Measurements from ENCODE around the gene PIM3. TPM values are rescaled to one million over a fixed set of nuclear protein-coding genes. Genes with fewer than 3 reads are reported as not detected.

PIM3 gene
- polyA plus RNA-seq (ENCODE audit: insufficient read length in 4 of 4) = 10 to 100 TPM; 14.5 to 26.4 (median 22.3) TPM

DNA sequence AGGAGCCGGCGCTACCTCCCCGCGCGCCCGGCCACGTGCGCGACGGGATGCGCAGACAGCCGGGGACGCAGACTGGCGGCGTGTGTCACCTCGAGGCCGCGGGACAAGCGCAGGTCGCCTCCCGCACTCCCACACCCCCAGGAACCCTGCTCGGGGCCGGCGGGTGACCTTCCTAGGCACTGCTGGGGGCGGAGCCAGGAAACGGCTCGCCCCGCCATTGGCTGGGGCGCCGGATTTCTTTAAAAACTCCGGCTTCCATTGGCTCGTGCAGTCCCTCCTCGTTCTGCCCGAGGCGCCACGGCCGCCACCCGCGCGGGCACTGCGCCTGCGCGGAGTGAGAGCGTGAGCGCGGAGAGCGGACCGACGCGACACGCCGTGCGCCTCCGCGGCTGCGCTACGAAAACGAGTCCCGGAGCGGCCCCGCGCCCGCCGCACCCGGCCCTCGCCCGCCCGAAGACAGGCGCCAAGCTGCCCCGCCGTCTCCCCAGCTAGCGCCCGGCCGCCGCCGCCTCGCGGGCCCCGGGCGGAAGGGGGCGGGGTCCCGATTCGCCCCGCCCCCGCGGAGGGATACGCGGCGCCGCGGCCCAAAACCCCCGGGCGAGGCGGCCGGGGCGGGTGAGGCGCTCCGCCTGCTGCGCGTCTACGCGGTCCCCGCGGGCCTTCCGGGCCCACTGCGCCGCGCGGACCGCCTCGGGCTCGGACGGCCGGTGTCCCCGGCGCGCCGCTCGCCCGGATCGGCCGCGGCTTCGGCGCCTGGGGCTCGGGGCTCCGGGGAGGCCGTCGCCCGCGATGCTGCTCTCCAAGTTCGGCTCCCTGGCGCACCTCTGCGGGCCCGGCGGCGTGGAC lies at the start of gene PIM3:
Gene PIM3 (plus strand): TSS at position 614 of the 846 bp plus-strand sequence. CDS start 176 bp downstream, at position 790.
- peak; percentile 77 to 93 (median 90) for DNase-seq (ENCODE audit: low read depth in 4 of 4, low spot score in 2 of 4)

DNA sequence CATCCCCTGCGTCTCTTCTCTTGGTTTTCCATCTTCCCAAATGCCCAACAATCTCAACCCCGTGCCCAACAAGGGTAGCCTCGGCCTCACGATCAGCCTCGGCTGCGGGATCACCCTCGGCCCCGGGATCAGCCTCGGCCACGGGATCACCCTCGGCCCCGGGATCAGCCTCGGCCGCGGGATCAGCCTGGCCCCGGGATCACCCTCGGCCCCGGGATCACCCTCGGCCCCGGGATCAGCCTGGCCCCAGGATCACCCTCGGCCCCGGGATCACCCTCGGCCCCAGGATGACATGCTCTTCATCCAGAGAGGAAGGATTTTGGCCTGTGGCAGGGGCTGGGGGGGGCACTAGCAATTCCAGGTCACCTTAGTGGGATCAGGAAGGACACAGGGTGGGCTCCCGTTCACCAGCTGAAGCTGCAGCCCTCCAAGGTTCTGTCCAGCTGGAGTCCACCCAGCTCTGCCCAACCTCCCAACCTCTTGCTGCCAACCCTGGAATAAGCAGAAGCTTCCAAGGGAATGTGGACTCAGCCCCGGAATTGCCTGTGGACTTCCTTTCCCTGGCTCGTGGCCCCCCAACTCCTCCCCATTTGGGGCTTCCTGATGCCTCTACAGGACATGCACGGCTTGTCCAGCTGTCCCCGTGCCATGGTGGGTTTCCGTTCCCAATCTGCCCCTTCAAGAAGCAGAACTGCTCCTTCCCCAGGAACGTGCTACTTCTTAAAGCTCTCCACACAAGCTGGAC lies 48.5 kb upstream of the PIM3 start:
- DNase-seq (ENCODE audit: low read depth in 4 of 4, low spot score in 2 of 4) = no peak

DNA sequence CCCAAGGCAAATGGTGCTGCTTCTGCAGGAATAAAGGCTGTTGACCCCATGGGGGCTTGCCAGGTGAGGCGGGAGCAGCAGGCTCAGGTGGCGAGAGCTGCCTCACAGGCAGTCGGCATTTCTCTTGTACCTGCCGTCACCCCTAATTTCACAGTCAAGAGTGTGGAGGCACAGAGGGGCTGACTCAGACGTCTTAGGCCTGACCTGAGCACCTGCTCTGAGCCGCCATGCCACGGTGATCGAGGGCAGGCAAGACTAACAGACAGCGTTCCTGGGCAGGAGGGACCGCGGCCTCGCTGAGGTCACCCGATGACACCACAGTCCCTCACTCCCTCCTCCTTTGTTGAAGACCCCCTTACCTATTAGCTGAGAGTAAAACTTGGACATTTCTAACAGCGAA lies 47.5 kb upstream of the PIM3 start:
- no peak for DNase-seq (ENCODE audit: low read depth in 4 of 4, low spot score in 2 of 4)

DNA sequence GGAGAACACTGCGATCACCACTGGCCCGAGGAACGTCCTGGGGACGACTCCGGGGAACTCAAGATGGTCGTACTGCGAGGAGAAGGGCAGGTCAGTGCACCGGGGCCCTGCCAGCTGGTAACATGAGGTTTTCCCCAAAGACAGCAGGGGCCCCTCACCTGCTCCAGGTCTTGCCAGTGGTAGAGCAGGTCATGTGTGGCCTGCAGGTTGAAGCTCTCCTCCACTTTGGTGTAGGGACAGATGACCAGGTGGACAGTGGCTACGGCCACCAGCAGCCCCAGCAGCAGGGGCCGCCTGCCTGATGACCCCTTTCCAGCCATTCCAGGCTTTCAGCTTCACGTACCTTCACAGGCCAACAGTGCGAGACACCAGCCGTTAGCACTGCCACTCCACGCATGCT lies 47.1 kb upstream of the PIM3 start:
- DNase-seq (ENCODE audit: low read depth in 4 of 4, low spot score in 2 of 4) = no peak

DNA sequence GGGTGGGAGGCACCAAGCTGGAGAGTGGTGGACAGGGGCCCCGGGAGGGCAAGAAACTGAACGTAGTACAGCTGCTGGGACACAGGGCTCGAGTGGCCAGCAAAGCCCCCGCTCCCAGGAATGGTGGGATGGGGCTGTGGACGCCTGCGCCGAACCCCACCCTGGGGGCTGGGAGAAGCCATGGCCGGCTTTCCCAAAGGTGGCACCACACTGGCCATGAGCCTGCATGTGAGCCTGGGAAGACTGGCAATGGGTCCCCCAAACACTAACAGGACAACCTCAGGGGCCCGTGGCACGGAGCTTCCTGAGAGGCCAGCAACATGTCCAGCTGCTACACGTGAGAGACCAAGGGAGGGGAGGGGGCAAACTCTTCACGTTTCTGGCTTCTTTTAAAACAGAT lies 46.3 kb upstream of the PIM3 start:
- no peak for DNase-seq (ENCODE audit: low read depth in 4 of 4, low spot score in 2 of 4)

DNA sequence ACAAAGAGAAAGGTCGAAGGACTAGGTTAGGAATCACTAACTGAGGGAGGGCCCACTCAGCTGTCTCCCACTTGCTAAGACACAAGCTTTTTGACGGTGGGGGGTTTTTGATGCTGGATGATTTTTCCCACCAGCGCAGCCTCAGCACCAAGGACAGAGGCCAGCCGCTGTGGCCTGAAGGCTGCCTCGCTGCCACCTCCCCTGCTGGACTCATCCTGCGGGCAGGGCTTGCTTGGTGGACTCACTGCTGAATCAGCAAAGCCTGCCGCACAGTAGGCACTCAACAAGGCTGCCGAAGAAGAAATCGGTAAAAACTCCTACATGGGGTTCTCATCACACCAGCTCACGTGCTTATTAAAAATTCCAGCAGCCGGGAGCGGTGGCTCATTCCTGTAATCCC lies 45.0 kb upstream of the PIM3 start:
- no peak for DNase-seq (ENCODE audit: low read depth in 4 of 4, low spot score in 2 of 4)

DNA sequence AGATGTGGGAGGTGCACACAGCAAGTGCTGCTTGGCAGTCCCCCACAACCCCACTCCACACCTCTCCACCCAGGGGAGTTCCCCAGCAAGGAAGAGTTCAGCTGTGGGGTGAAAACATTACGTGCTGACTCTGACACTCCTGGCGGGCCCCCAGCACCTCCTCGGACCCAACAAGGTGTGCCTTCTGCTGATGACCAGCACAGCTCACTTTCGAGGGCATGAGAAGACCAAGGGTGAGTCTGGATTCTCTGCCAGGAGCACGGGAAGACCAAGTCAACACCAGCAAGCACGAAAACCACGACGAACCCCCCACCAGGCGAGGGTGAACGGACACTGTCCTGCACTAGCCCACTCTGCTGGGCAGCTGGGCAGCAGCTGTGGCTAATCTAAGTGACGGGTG lies 43.7 kb upstream of the PIM3 start:
- no peak for DNase-seq (ENCODE audit: low read depth in 4 of 4, low spot score in 2 of 4)

DNA sequence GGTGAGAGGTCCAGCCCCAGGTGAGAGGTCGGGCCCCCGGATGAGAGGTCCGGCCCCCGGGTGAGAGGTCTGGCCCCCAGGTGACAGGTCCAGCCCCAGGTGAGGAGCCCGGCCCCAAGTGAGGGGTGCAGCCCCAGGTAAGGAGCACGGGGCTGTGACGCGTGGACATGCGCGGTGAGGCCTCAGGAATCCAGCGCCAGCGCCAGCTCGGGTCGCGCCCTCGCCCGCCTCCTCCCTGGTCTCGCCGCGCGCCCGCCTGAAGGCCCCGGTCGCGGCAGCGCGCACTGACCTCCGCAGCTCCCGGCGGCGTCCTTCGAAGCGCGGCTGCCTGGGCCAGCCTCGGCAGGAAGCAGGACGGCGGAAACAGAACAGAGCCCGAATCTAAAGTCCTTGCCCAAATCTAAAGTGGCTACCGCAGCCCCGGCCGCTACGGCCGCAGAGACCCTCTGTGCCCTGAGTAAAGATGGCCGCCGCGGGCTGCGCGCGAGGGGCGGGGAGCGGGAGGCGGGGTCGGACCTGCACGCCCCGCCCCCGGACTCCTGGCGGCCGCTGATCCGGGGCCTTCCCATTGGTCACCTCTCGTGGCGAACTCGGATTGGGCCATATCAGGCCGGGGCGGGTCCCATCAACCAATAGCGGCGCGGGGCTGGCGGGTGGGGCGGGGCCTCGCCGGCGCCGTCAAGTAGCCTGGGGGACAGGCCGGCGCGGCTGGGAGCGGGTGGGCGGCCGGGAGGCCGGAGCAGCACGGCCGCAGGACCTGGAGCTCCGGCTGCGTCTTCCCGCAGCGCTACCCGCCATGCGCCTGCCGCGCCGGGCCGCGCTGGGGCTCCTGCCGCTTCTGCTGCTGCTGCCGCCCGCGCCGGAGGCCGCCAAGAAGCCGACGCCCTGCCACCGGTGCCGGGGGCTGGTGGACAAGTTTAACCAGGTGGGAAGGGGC lies 42.3 kb upstream of the PIM3 start, which contains the start of the genes ALG12 and CRELD2:
Gene ALG12 (minus strand): TSS at position 465 of the 937 bp plus-strand sequence. CDS start 4,673 bp downstream, outside the sequence.
Gene CRELD2 (plus strand): TSS at position 661 of the 937 bp plus-strand sequence. CDS start 136 bp downstream, at position 797.
- DNase-seq (ENCODE audit: low read depth in 4 of 4, low spot score in 2 of 4) = peak; percentile 83 to 93 (median 91)

DNA sequence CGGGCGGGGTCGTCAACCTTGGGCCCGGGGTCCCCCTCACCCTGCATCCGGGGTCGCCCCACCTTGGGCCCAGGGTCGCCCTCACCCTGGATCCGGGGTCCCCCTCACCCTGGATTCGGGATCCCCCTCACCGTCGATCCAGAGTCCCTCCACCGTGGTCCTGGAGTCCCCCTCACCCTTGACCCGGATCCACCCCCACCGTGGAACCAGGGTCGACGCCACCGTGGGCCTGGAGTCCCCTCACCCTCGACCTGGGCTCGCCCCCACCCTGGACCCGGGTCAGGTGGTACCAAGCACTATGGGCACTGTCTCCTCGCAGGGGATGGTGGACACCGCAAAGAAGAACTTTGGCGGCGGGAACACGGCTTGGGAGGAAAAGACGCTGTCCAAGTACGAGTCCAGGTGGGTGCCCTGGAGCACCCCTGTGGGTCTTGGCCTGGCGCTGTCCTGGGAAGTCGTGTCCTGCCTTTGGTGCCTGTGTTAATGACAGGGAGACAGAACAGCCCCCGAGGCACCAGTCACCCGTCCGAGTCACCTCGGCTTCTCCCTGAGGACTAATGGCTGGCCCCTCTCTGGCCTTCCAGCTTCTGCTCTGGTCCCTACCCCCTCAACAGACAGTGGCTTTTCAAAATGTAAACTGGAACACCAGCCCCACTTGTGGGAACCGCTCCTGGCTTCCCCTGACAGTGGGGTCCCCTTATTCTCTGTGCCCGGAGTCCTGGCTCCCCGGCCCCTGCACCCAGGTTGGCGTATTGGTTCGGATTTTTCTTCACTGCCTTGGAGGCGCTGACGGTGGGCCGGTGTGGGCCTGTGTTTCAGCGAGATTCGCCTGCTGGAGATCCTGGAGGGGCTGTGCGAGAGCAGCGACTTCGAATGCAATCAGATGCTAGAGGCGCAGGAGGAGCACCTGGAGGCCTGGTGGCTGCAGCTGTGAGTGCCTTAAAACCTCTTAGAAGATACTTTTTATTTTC lies 41.4 kb upstream of the PIM3 start:
- DNase-seq (ENCODE audit: low read depth in 4 of 4, low spot score in 2 of 4) = no peak

DNA sequence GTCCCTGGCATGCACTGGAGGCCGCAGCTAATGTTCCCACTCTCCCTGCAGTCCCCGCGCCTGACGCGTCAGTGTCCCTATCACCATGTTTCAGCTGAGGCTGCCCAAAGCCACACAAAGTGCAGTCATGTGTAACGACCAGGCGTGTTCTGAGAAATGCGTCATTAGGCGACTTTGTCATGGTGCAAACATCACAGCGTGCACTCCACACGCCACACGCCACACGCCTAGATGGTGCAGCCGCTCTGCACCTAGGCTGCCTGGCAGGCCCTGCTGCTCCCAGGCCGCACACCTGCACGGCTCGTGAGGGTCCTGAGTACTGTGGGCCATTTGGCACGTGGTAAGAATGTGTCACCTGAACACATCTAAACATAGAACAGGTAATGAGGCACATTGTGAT lies 39.7 kb upstream of the PIM3 start:
- DNase-seq (ENCODE audit: low read depth in 4 of 4, low spot score in 2 of 4) = no peak

DNA sequence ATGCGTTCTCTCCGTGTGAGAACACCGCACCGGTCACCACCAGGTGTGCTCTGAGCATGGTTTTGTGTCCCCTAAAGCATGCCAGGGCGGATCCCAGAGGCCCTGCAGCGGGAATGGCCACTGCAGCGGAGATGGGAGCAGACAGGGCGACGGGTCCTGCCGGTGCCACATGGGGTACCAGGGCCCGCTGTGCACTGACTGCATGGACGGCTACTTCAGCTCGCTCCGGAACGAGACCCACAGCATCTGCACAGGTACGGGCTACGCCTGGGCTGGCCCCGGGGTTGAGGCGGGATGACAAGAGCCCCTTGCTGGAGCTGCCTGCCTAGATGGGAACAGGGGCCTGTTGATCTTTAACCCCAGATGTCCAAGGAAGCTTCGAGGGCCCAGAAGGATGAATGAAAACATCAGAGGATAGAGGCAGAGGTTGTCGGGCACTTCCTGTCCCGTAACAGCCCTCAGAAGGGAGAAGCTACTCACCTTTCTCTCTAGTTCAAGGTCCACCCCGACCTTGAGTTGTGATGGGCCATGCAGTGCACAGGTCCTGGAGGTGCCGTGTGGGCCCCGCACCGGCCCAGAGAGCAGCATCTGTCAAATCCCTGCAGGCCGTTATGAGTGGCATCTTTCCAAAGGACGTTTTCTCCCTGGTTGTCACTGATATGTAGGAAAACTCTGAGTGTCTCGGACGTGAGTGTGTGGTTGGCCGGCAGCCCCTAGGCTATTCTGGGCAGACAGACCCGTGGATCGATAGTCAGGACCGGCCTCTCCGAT lies 38.9 kb upstream of the PIM3 start:
- no peak for DNase-seq (ENCODE audit: low read depth in 4 of 4, low spot score in 2 of 4)

DNA sequence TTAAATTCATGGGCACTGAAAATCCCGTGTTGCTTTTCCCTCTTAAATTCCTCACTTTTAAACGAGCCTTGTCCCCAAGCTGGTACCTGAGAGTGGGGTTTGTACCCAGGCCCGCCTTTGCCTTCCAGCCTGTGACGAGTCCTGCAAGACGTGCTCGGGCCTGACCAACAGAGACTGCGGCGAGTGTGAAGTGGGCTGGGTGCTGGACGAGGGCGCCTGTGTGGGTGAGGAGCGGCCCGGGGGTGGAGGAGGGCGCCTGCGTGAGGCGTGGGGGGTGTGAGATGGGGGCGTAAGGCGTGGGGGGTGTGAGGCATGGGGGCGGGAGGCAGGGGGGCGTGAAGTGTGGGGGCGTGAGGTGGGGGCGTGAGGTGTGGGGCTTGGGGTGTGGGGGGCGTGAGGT lies 38.1 kb upstream of the PIM3 start:
- DNase-seq (ENCODE audit: low read depth in 4 of 4, low spot score in 2 of 4) = no peak

DNA sequence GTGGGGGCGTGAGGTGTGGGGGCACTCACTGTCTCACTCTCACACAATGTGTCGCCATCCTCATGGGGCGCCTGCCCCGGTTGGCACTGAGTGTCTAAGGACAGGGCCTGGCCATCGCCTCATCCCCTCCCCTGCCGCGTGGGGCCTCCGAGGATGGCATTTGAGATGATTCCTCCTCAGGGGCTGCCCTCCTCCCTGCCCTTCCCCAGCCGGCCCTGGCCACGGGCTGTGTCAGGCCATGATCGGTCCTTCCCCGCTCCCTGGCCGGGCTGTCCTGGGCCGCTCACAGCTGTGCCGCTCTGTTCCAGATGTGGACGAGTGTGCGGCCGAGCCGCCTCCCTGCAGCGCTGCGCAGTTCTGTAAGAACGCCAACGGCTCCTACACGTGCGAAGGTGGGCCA lies 37.6 kb upstream of the PIM3 start:
- no peak for DNase-seq (ENCODE audit: low read depth in 4 of 4, low spot score in 2 of 4)

DNA sequence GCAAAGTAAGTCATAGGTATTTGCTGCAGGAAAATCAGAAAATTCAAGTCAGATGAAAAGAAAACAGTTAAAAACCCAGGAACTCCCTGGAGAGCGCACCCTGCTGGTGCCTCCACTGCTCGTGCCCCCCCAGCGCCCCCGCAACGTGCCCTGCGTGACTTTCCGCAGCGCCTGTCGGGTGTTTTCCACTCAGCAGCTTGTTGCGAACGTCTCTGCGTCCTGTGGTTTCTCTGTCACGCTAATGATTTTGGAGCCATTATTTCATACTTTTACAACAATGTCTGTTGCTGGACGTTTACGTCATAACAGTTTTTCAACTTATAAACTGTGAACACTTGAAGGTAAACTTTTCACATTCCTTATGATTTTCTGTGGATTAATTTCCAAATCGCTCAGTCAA lies 37.1 kb upstream of the PIM3 start:
- no peak for DNase-seq (ENCODE audit: low read depth in 4 of 4, low spot score in 2 of 4)

DNA sequence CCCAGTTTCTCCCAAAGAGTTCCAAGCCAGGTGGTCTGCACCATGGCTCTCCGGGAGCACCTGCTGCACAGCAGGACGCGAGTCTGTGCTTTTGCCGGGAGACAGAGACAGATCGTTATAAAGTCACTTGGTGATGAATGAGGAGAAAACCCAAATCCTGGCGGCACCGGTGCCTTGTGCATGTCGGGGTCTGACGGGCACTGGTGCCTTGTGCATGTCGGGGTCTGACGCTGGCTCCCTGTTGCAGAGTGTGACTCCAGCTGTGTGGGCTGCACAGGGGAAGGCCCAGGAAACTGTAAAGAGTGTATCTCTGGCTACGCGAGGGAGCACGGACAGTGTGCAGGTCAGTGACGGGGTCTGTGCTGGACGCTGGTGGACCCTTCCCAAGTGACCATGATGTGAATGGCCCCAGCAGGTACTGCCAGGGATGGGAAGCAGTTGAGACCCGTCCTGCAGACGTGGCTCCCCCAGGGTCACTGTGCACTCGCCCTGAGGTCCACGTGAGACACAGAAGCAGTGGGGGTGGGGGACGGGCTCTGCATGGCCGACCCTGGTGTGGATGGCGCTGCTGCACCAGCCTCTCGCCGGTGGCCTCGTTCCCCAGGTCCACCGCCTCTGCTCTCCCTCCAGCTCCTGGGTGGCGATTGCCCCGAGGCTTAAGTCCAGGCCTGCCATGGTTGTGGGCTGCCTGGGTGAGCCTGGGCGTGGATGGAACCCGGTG lies 36.3 kb upstream of the PIM3 start:
- DNase-seq (ENCODE audit: low read depth in 4 of 4, low spot score in 2 of 4) = no peak

DNA sequence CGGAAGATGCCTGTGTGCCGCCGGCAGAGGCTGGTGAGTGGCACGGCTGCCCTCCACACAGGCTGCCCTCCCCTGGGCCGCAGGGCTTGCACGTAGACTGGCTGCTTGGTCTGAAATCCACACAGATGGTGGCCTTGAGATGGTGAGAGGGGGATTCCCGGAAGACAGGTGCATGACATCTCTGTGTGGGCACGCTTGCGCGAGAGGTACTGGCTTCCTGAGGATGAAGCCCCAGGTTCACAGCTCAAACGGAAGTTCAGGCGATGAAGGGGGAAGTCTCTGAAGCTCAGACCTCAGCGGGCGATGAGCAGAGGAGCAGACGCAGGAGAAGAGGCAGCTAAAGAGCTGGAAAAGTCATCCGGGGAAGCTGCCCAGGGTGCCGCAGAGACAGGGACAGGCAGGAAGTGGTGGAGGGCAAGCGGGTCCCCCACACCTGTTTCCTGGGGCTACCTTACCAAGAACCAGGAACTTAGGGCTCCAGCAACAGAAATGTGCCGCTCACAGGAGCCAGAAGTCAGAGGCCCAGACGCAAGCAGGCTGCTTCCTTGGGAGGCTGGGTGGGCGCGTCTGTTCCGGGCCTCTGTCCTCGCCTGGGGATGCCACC lies 34.9 kb upstream of the PIM3 start:
- DNase-seq (ENCODE audit: low read depth in 4 of 4, low spot score in 2 of 4) = no peak

DNA sequence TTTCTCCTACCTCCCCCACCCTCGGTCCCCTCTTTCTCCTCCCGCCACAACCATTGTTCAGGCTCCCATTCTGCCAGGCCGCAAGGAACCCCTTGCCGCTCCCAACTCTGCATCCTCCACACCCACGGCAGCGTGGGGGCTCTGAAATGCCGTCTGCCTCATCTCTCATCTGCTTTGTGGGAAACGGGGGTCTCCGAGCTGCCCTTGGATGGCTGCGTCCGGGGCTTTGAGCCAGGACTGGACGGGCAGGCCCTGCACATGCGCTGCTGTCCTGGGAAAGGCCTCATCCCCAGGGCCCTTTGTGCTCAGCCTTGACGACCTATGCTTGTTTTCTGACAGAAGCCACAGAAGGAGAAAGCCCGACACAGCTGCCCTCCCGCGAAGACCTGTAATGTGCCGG lies 33.7 kb upstream of the PIM3 start:
- no peak for DNase-seq (ENCODE audit: low read depth in 4 of 4, low spot score in 2 of 4)
